A549 (cell line): ENCODE measurements around the gene PRSS56.

Experiments
- TF ChIP-seq, protein P1 (sequence below): IDR thresholded peaks from 2 replicates; pipeline ENCODE4 v1.6.1; 2012
- TF ChIP-seq, protein P2 (sequence below): fragments of >200 bp; sonication (Bioruptor Twin); formaldehyde crosslinking; IDR thresholded peaks from 3 replicates; pipeline ENCODE4 v1.5.1; 2016

DNA sequence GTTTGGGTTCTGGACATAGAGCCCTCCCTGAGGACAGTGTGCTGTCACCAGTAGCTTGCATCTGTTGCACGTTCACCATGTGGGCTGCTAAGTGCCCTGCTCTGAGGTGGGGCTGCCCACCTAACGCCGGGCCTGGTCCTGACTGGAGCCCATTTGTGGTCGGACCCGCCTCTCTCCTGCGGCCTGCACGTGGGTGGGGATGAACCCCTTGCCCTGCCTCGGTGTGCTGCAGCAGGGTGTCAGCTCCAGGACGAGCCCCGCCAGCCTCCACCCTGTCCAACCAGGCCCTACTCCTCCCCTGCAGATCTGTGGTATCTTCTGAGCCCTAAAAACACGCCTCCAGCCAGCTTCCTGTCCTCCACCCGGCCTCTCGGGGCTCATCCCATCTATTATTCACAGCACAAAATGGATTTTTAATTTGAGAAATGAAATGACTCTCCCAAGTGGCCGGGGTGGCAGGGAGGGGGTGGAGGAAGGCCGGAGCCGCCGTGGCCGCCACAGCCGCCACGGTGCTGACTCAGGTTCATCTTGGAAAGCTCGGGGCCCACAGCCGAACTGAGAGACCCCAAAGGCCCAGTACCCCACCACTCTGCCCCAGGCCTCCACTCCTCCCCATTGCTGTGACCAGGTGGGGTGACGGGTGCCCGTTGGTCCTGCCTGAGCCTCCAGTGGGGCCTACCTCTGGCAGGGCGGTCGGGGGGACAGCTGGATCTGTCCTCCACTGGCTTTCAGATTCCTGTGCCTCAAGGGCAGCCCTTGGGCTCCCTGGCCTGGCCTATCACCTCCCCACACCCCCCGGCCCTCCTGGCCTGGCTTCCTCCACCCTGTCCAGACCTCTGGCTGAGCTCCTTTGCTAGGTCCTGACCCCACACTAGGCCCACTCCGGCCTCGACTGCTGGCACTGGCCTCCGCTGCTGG, 29.7 kb upstream of the PRSS56 start:
- TF ChIP-seq, protein P1, sequence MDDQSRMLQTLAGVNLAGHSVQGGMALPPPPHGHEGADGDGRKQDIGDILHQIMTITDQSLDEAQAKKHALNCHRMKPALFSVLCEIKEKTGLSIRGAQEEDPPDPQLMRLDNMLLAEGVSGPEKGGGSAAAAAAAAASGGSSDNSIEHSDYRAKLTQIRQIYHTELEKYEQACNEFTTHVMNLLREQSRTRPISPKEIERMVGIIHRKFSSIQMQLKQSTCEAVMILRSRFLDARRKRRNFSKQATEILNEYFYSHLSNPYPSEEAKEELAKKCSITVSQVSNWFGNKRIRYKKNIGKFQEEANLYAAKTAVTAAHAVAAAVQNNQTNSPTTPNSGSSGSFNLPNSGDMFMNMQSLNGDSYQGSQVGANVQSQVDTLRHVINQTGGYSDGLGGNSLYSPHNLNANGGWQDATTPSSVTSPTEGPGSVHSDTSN, result no peak
- TF ChIP-seq, protein P2, sequence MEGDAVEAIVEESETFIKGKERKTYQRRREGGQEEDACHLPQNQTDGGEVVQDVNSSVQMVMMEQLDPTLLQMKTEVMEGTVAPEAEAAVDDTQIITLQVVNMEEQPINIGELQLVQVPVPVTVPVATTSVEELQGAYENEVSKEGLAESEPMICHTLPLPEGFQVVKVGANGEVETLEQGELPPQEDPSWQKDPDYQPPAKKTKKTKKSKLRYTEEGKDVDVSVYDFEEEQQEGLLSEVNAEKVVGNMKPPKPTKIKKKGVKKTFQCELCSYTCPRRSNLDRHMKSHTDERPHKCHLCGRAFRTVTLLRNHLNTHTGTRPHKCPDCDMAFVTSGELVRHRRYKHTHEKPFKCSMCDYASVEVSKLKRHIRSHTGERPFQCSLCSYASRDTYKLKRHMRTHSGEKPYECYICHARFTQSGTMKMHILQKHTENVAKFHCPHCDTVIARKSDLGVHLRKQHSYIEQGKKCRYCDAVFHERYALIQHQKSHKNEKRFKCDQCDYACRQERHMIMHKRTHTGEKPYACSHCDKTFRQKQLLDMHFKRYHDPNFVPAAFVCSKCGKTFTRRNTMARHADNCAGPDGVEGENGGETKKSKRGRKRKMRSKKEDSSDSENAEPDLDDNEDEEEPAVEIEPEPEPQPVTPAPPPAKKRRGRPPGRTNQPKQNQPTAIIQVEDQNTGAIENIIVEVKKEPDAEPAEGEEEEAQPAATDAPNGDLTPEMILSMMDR, result no peak
